Panc1 (cell line): ENCODE measurements around the gene PDE4B.

Experiments used
- POLR2AphosphoS5 ChIP-seq: IDR thresholded peaks from 2 replicates; pipeline ENCODE4 v1.6.1; 2012; ENCODE audit warnings: mild to moderate bottlenecking, low read depth, low read length, moderate library complexity
- TF ChIP-seq, protein P1 (sequence below): fragments of 450-650 bp; IDR thresholded peaks from 2 replicates; pipeline ENCODE4 v1.5.1; 2017; ENCODE audit warnings: mild to moderate bottlenecking

DNA sequence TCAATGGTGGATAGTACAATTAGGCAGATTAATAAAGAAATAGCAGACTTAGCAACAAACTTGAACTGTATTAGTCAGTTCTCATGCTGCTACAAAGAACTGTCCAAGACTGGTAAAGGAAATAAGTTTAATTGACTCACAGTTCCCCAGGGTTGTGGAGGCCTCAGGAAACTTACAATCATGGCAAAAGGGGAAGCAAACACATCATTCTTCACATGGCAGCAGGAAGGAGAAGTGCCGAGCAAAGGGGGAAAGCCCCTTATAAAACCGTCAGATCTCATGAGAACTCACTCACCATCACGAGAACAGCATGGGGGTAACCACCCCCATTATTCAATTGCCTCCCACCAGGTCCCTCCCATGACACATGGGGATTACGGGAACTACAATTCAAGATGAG lies 27.1 kb upstream of the PDE4B start:
- TF ChIP-seq, protein P1, sequence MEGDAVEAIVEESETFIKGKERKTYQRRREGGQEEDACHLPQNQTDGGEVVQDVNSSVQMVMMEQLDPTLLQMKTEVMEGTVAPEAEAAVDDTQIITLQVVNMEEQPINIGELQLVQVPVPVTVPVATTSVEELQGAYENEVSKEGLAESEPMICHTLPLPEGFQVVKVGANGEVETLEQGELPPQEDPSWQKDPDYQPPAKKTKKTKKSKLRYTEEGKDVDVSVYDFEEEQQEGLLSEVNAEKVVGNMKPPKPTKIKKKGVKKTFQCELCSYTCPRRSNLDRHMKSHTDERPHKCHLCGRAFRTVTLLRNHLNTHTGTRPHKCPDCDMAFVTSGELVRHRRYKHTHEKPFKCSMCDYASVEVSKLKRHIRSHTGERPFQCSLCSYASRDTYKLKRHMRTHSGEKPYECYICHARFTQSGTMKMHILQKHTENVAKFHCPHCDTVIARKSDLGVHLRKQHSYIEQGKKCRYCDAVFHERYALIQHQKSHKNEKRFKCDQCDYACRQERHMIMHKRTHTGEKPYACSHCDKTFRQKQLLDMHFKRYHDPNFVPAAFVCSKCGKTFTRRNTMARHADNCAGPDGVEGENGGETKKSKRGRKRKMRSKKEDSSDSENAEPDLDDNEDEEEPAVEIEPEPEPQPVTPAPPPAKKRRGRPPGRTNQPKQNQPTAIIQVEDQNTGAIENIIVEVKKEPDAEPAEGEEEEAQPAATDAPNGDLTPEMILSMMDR: no peak
- TF ChIP-seq POLR2AphosphoS5: no peak
